ENCODE data around the gene GAL. TPM values are rescaled to one million over a fixed set of nuclear protein-coding genes. Genes with fewer than 3 reads are reported as not detected.

The GAL gene
- total RNA-seq, 1 donor from 2014 or later = 23.4 TPM

DNA sequence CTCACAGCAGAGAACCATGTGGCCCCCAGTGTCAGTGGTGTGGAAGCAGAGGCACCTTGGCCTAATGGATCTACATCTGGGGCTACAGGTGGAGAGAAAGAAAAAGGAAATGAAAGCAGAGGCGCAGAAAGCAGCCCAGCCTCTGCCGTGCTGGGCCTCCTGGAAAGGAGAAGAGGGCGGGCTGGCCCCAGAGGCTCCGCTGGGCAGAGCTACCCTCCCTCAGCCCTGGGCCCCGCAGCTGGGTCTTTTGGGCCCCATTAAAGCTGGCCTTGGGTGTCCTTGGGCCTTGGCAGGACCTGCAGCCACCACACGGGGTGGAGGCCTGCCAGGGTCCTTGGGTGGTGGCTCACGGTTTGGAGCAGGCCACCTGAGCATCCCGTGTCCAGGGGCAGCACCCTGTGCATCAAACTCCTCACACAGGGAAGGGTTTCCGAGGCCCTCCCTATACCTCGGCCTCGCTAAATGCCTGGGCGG lies 31.6 kb upstream of the GAL start:
- no peak overlapping the region for H3K4me3 Mint-ChIP-seq (ENCODE audit: unreplicated experiment)
- TF ChIP-seq EZH2 (IDR thresholded peaks at IDR 0.05; ENCODE audit: insufficient read depth, low read length) = no peak
- TF ChIP-seq, protein P1, sequence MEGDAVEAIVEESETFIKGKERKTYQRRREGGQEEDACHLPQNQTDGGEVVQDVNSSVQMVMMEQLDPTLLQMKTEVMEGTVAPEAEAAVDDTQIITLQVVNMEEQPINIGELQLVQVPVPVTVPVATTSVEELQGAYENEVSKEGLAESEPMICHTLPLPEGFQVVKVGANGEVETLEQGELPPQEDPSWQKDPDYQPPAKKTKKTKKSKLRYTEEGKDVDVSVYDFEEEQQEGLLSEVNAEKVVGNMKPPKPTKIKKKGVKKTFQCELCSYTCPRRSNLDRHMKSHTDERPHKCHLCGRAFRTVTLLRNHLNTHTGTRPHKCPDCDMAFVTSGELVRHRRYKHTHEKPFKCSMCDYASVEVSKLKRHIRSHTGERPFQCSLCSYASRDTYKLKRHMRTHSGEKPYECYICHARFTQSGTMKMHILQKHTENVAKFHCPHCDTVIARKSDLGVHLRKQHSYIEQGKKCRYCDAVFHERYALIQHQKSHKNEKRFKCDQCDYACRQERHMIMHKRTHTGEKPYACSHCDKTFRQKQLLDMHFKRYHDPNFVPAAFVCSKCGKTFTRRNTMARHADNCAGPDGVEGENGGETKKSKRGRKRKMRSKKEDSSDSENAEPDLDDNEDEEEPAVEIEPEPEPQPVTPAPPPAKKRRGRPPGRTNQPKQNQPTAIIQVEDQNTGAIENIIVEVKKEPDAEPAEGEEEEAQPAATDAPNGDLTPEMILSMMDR (IDR thresholded peaks at IDR 0.05; ENCODE audit: insufficient read depth, low read depth, low read length) = no peak
- no peak overlapping the region for H3K4me3 ChIP-seq (ENCODE audit: insufficient read depth, low read depth, low read length)
- H3K9ac ChIP-seq (ENCODE audit: low read length) = no peak overlapping the region
- no peaks in the 10 kb centered on the region for H3K36me3 Mint-ChIP-seq (ENCODE audit: low read depth, unreplicated experiment)
- H3K79me2 ChIP-seq (ENCODE audit: insufficient read depth, low read length) = no peaks in the 10 kb centered on the region
- peaks cover 32% of the 10 kb centered on the region for H3K27me3 ChIP-seq (ENCODE audit: insufficient read depth, low read length)
- no peak for DNase-seq (ENCODE audit: low read depth)
- H3K27ac Mint-ChIP-seq (ENCODE audit: unreplicated experiment) = no peak overlapping the region
- H4K20me1 ChIP-seq (ENCODE audit: insufficient read depth, low read length) = no peaks in the 10 kb centered on the region
- H3K27ac ChIP-seq (ENCODE audit: low read depth, low read length) = no peak overlapping the region
- H3K9me3 ChIP-seq (ENCODE audit: insufficient read depth, low read depth, low read length) = peaks cover 10% of the 10 kb centered on the region
- peaks cover 15% of the 10 kb centered on the region for H3K9me3 Mint-ChIP-seq (ENCODE audit: unreplicated experiment)
- H3K4me1 ChIP-seq (ENCODE audit: insufficient read depth, low read length) = no peaks in the 10 kb centered on the region
- H3K36me3 ChIP-seq (ENCODE audit: insufficient read depth, low read length) = no peaks in the 10 kb centered on the region
- no peak for FAIRE-seq
- peaks cover 9% of the 10 kb centered on the region for H3K27me3 Mint-ChIP-seq (ENCODE audit: low read depth, unreplicated experiment)
- H3K4me2 ChIP-seq (ENCODE audit: low read length) = no peak overlapping the region
- H3K4me1 Mint-ChIP-seq (ENCODE audit: low read depth, unreplicated experiment) = no peaks in the 10 kb centered on the region
- H2AFZ ChIP-seq (ENCODE audit: low read depth, low read length) = no peak overlapping the region

DNA sequence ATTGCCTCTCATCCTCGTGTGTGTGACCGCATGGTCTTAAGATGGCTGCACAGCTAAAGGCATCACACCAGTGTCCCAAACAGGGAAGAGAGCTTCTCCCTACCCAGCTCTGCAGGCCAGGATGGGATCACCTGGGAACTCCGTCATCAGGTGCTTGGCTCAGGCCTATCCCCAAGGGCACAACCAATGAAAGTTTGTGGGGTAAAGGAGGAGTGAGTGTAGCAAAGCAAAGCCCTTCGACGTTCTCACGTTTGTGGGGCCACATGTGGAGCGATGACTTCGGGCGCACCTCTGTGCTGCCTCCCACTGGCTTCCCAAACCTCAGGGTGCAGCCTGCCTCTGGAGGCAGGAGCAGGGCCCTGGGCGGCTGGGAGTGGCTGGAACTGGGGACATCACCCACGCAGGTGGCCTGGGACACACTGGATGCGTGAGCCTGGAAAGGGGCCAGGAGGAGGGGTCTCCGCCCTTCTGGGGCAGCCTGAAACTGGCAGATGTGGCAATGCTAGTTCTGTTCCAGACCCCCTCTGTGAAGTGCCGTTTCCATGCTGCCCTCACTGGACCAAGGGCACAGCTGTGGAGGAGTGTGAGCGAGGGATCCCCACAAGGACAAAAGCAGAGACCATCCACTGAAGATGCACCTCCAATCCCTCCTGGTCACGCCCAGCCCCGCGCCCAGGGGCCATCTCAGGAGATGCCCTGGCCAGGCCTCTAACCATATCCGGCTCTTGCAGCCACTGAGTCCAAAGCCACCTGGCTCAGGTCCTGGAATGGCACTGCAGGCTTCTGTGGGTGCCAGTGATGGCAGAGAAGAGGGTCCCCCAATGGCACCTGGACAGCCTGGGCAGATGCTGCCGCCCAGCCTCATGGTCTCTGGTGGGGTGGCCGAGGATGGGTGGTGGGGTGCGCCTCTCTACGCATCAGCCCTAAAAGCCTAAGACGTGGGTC lies 30.6 kb upstream of the GAL start:
- FAIRE-seq (no peak), DNase-seq (ENCODE audit: low read depth) (no peak)
- Histone ChIP-seq H3K9me3 (ENCODE audit: insufficient read depth, low read depth, low read length) (peaks cover 10% of the 10 kb centered on the region), H4K20me1 (ENCODE audit: insufficient read depth, low read length) (no peaks in the 10 kb centered on the region), H3K9ac (ENCODE audit: low read length) (no peak overlapping the region), H3K4me1 (ENCODE audit: insufficient read depth, low read length) (peaks cover 5% of the 10 kb centered on the region), H2AFZ (ENCODE audit: low read depth, low read length) (no peak overlapping the region), H3K27me3 (ENCODE audit: insufficient read depth, low read length) (peaks cover 35% of the 10 kb centered on the region), H3K4me2 (ENCODE audit: low read length) (no peak overlapping the region), H3K79me2 (ENCODE audit: insufficient read depth, low read length) (no peaks in the 10 kb centered on the region), H3K27ac (ENCODE audit: low read depth, low read length) (no peak overlapping the region), H3K4me3 (ENCODE audit: insufficient read depth, low read depth, low read length) (no peak overlapping the region), H3K36me3 (ENCODE audit: insufficient read depth, low read length) (no peaks in the 10 kb centered on the region)
- H3K4me3 Mint-ChIP-seq (ENCODE audit: unreplicated experiment) = no peak overlapping the region
- H3K27me3 Mint-ChIP-seq (ENCODE audit: low read depth, unreplicated experiment) = peaks cover 14% of the 10 kb centered on the region
- H3K9me3 Mint-ChIP-seq (ENCODE audit: unreplicated experiment) = peaks cover 15% of the 10 kb centered on the region
- H3K27ac Mint-ChIP-seq (ENCODE audit: unreplicated experiment) = no peak overlapping the region
- no peaks in the 10 kb centered on the region for H3K4me1 Mint-ChIP-seq (ENCODE audit: low read depth, unreplicated experiment)
- H3K36me3 Mint-ChIP-seq (ENCODE audit: low read depth, unreplicated experiment) = no peaks in the 10 kb centered on the region
- TF ChIP-seq, protein P1 (IDR thresholded peaks at IDR 0.05; ENCODE audit: insufficient read depth, low read depth, low read length) = no peak
- no peak for TF ChIP-seq EZH2 (IDR thresholded peaks at IDR 0.05; ENCODE audit: insufficient read depth, low read length)

DNA sequence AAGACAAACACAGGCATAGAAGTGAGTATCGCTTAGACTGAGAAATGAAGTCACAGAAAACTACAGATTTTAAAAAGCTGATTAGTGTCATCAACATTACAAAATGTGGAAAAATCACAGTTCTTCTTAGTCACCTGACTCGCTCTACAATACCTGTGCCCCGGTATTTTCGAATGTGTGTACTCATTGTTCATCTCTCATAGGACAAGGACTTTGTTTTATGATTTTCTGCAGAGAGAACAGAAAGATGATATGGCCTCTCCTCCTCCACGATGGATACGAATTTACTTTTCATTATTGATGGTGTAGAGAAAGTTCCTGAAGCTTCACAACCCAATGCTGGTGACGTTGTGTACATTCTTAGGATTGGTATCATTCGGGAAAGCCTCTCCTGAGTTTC lies 29.4 kb upstream of the GAL start:
- peaks cover 14% of the 10 kb centered on the region for H3K4me1 ChIP-seq (ENCODE audit: insufficient read depth, low read length)
- TF ChIP-seq, protein P1 (IDR thresholded peaks at IDR 0.05; ENCODE audit: insufficient read depth, low read depth, low read length) = no peak
- no peak for TF ChIP-seq EZH2 (IDR thresholded peaks at IDR 0.05; ENCODE audit: insufficient read depth, low read length)
- no peaks in the 10 kb centered on the region for H3K36me3 Mint-ChIP-seq (ENCODE audit: low read depth, unreplicated experiment)
- peaks cover 19% of the 10 kb centered on the region for H3K27me3 Mint-ChIP-seq (ENCODE audit: low read depth, unreplicated experiment)
- no peak overlapping the region for H2AFZ ChIP-seq (ENCODE audit: low read depth, low read length)
- no peak for DNase-seq (ENCODE audit: low read depth)
- H3K79me2 ChIP-seq (ENCODE audit: insufficient read depth, low read length) = no peaks in the 10 kb centered on the region
- H3K36me3 ChIP-seq (ENCODE audit: insufficient read depth, low read length) = no peaks in the 10 kb centered on the region
- H3K4me2 ChIP-seq (ENCODE audit: low read length) = no peak overlapping the region
- peaks cover 1% of the 10 kb centered on the region for H3K4me1 Mint-ChIP-seq (ENCODE audit: low read depth, unreplicated experiment)
- peaks cover 32% of the 10 kb centered on the region for H3K27me3 ChIP-seq (ENCODE audit: insufficient read depth, low read length)
- peaks cover 10% of the 10 kb centered on the region for H3K9me3 ChIP-seq (ENCODE audit: insufficient read depth, low read depth, low read length)
- H3K9ac ChIP-seq (ENCODE audit: low read length) = no peak overlapping the region
- no peak overlapping the region for H3K27ac Mint-ChIP-seq (ENCODE audit: unreplicated experiment)
- H3K4me3 Mint-ChIP-seq (ENCODE audit: unreplicated experiment) = no peak overlapping the region
- H3K4me3 ChIP-seq (ENCODE audit: insufficient read depth, low read depth, low read length) = no peak overlapping the region
- no peak overlapping the region for H3K27ac ChIP-seq (ENCODE audit: low read depth, low read length)
- H4K20me1 ChIP-seq (ENCODE audit: insufficient read depth, low read length) = peaks cover 8% of the 10 kb centered on the region
- H3K9me3 Mint-ChIP-seq (ENCODE audit: unreplicated experiment) = peaks cover 15% of the 10 kb centered on the region
- FAIRE-seq = no peak
